Endometrium (tissue), 2 donors: ENCODE measurements around the gene MICAL3.

Experiments used
- FAIRE-seq: peaks from 2 replicates; lab custom pipeline; 2012; peaks lifted over from hg19 to GRCh38; lab: Jason Lieb, UNC
- donor health status: control.
- donor health status: control.

Gene MICAL3

GRCh38 chr22:17792299-17792698 is 232.1 kb downstream of the MICAL3 start:
- FAIRE-seq, result no peak

DNA sequence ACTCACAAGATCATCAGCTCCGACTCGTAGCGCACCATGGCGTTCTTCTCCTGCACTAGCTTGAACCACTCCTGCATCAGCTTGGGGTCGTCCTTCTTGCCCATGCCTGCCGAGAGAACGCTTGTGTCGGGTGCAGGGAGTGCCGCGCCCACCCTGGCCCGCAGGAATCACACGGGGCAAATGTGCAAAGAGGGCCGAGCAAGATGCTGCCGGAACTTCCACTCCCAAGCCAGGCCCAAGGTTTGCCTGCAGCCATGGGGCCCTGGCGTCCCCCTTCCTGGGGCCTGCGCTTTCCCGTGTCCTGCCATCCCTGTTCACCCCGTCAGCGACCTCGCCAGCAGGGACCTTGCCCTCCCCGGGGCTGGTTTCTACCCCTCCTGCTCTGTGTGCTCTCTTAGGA is 233.2 kb downstream of the MICAL3 start:
- FAIRE-seq, result no peak

- FAIRE-seq, result no peak
Measured at GRCh38 chr22:17789379-17790200, 234.8 kb downstream of the MICAL3 start.

- no peak for FAIRE-seq
Measured at GRCh38 chr22:17788528-17789378, 235.6 kb downstream of the MICAL3 start.

- no peak for FAIRE-seq
Measured at GRCh38 chr22:17787716-17788330, 236.5 kb downstream of the MICAL3 start.

DNA sequence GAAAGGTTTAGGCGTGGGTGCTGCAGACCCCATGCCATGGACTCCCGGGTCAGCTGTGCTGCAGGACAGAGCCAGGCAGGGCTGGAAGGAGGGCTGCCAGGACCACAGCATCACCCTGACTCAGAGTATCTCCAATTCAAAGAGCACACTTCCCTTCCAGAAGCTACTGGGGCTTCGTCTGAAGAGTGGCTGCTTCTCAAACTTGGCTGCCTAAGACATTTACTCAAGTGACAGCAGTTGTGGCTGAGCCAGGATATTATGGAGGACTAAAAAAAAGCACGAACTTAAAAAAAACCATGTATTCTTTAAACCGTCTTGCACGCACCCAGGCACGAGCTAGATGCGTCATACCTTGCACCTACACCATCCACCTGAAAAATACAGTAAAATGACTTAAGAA is 237.1 kb downstream of the MICAL3 start:
- FAIRE-seq, result no peak

DNA sequence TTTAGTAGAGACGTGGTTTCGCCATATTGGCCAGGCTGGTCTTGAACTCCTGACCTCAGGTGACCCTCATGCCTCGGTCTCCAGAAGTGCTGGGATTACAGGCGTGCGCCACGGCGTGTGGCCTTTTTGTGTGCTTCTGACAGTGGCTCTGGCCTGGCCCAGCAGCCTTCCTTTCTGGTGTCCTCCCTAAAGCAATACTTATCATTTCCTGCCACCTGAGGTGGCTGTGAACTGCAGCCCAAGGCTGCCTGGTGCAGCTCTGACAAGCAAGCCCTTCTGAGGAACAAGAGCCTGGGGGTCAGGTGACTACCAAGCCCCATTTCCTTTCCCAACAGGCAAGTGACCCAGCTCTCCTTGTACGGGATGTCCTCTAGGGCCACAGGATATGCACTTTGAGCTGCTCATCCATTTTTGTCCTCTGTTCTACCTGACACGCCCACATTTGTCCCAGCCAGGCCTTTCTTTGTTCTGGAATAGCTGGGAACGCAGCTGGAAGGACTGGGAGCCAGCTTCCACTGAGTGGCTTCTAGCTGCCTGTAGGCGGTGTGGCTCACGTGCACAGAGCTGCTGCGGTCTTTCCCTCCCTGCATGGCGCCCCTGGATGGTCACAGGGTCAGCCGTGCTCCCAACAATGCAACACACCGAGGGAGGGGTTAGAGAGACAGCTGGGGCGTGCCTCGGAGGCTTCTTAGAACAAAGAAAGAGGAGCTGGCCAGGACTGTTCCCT is 237.8 kb downstream of the MICAL3 start:
- no peak for FAIRE-seq

DNA sequence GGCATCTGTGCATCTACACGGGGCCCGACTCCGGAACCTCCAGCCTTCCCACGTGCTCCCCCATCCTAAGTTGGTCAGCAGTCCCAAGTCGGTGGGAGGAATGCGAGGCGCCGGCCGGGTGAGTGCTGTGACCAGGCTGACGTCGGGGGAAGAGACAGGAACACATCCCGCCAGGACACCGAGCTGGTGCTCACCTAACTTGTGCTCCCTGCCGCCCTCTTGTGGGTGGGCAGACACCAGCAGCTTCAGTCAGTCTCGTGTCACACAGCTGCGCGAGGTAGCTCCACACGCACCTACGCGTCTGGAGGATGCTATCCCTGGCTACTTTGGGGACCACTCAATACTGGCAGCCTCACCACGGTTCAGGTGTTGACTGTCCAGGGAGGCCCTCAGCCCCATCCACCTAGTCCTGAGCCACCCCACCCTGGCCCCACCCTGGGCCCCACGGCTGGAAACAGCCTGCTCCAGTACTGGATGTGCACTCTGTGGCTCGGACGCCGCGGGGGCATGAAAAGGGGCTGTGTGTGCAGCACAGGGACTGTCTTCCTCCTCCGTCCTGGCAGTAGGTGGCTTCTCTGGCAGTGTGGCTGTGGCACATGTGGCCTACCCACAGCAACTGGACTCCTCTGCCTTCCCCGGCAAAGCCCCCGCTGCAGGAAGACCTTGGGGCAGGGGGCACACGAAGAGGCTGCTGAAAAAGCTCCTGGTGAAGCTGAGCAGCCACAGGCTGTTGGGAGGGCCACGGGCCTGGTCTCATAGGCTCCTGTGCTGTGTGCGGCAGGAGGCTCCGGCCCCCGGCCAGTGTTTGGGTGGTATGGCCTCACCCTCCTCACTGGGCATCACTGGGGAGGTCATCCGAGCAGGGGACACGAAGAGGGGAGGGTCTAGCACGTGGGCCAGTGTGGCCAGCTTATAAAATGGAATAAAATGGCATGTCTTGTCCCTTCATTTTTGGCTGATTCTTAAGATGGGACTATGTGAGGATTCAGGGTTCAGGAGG is 238.9 kb downstream of the MICAL3 start:
- FAIRE-seq, result no peak

GRCh38 chr22:17784776-17785175 is 239.6 kb downstream of the MICAL3 start:
- FAIRE-seq, result no peak

DNA sequence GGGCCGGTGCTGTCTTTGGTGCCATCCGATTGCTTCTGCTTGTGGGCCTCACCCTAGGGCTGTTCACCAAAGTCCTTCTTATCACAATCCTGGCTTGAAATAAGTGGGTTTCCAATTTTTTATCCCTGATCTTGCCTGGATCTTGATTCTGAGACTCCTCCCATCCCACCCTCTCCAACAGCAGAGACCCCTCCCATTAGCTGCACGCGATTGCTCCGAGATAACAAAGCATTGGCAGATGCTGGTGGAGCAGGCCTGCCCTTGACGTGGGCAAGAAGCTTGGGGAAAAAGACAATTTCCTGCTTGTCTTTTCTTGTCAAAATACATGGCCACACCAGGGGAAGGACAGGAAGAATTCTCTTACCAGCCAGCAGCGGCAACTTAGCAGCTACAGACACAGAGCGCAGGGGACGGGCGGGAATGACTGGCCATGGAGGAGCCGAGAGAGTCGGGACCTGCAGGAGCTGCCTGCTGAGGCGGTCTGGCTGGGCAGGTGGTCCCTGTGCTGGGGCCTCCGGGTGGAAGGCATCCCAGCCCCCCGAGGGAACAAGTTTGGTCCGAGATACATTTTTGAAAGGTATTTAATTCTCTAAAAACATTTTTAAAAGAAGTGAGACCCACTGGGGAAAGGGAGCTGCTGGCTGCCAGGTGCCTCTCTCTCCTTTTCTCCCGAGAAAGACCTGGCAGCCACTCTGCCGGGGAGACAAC is 240.4 kb downstream of the MICAL3 start:
- no peak for FAIRE-seq

DNA sequence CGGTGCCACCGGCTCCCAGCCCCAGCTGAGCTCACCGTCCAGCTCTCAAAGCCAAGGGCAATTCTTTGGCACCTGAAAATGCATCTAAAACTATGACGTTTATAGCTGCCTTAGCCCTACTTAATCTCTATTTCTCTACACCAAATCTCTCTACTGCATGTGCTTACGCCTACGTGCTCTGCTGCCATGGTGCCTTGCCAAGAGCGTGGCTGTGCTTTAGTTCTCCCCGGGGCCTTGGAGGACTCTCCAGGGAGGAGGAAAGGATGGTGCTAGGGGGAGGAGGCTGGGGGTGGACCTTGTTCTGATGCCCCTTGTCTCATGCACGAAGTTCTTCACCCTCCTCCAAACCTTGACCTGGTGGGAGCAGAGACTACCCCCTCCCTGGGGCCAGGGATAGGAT is 241.0 kb downstream of the MICAL3 start:
- no peak for FAIRE-seq

DNA sequence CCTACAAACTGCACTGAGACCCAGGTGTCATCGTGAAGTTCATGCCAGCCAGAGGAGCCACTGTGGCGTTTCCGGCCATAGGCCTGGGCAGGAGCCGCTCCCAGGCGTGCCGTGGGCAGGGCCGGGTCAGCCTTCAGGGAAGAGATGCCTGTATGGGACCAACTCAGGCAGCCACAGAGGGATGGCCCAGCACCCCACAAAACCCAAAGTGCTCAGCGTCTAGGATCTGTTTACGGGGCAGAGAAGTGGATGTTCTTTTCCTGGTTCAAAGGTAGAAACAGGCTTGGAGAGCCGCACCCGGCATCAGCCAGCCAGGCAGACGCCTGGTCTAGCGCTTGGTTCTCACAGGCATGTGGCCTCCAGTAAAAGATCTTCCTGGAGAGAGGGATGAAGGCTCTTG is 241.7 kb downstream of the MICAL3 start:
- no peak for FAIRE-seq

- FAIRE-seq, result no peak
Measured at GRCh38 chr22:17782158-17782557, 242.2 kb downstream of the MICAL3 start.

DNA sequence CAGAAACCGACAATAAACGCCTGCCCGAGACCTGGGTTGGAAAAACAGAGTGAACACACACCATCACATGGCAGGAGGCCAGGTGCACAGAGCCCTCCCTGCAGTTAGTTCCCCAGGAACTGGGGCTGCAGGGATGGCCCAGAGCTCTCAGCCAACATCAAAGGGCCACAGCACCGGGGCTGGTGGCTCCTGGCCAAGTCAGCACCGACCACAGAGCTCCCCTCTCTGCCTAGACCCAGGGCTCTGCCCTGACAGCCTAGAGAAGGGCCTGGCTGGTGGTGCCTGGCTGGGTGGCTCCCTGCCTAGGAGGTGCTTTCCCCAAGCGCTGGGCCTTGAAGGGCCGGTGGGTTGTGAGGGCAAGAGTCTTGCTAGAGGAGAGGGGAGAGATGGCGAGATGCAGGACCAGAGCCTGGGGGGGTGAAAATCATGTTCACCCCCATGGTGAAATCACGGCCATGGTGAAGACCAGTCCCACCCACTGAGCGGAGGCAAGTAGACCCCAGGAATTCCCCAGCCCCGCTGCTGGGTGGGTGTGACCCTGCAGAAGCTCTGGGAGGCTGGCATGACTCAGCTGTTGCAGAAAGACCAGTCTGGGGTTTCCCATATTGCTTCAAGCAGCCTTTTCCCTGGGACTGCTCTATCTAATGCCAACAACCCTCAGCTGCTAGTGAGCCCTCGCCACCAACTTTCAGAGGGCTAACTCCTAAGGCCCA is 242.9 kb downstream of the MICAL3 start:
- no peak for FAIRE-seq

GRCh38 chr22:17780741-17781318 is 243.5 kb downstream of the MICAL3 start:
- FAIRE-seq, result no peak

DNA sequence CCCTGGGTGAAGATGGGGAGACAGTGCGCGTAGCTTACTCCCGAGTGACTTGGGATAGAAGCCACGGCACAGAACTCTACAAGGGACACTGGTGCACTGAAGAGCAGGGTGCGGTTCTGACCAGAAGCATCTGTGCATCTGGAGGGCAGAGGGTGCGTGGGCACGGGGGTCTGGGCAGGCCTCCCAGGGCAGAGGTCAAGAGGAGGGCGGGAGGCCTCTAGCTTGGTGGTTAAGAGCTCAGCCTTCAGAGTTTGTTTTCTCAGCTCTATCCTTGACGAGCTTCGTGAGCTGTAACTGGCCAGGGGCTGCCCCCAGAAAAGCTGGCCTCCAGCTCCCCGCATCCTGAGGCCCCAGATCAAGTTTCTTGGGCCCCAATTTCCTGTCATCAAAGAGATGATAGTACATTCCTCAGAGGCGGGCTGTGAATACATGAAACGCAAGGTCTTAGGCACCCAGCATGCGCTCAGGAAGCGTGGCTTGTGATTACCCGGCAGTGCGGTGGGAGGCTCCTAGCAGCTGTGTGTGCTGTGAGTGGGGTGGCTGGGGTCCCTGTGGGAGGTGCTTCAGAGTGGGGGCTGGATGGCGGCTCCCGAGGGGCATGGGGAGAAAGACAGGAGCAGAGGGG is 244.1 kb downstream of the MICAL3 start:
- FAIRE-seq, result no peak

DNA sequence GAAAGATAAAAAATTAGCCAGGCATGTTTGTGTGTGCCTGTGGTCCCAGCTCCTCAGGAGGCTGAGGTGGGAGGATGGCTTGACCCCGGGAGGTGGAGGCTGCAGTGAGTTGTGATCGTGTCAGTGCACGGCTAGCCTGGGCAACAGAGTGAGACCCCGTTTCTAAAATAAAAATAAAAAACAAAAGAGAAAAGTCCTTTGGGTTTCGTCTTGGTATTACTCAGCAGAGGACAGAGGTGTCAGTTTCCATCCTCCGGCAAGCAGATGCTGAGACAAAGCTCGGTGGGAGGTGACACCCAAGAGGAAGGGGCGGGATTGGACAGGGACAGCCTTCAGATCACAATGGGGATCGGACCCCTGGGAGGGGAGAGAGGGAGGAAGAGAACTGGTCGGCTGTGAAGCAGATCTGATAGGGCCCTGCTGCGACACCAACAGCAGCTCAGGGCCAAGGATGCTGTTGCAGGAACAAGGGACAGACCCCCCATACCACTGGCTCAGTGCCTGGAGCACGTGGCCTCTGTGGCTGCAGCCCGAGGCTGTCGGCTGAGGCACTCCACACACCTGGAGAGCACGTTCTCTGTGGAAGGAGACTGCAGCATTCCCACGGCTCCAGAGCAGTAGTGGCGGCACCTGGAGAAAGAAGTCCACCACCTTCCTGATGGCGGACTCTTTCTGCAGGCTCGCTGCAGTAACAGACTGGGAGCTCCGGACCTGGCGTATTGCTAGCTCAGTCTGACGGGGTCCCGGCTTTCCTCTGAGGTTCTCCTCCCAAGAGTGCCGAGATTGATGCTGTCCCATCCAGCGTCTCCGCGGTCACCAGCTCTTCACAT is 244.9 kb downstream of the MICAL3 start:
- FAIRE-seq, result no peak

GRCh38 chr22:17778412-17778976 is 245.9 kb downstream of the MICAL3 start:
- FAIRE-seq, result no peak
